Activated effector memory CD4-positive, alpha-beta T cell treated with Interleukin-2 at 50 U/mL for 16 hours (primary cell): Measurements from ENCODE around the gene CLIP1.

Experiments used
- DNase-seq: peaks from one replicate; pipeline ENCODE4 v3.0.0-alpha.2; 2020

Gene CLIP1

GRCh38 chr12:122354958-122355641 is 67.4 kb downstream of the CLIP1 start:
- DNase-seq = no peak

DNA sequence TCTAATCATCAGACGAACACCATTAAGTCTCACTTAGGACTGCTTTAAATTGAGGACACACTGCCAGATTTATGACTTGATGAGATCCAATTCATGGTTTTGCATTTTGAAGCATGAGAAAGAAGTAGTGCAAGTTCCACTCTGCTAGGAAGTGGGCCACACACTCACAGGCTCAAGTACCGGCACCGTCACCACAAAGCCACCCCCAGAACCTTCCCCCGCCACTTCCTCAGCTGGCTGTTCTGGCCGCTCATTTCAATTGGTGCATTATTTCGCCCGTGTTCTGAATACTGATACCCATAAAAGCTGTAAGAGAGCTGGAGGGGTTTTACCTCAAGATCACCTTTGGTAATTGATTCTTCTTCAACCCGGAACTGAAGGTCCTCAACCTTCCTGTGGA is 70.1 kb downstream of the CLIP1 start:
- DNase-seq = no peak

DNA sequence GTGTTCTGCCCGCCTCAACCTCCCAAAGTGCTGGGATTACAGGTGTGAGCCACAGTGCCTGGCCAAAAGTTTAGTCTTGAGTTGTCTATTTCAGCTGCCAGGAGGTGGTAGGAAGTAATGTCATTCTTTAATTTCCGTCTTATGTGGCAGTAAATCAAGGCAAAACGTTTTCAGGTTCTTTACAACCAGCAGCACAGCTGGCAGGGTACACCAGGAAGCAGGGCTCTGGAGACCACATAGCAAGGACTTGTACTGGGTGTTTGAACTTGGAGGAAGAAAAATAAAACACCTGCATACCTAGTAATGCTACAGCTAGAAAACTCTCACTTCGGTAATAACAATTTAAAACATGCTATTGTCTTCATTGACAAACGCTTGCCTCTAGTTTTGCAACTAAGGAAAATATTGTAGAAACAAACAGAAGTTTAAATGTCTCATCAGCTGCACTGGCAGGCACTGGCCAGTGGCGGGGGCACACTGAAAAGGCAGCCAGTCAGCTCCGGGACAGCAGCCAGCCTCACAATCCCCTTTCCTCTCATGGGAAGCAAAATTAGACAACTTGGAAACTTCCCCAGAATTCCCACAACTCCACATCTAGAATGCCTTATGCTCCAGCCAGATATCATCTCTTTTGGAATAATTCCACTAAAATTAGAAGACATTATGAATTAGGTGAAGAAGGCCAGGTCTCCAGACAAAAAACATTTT is 72.2 kb downstream of the CLIP1 start:
- DNase-seq = no peak

DNA sequence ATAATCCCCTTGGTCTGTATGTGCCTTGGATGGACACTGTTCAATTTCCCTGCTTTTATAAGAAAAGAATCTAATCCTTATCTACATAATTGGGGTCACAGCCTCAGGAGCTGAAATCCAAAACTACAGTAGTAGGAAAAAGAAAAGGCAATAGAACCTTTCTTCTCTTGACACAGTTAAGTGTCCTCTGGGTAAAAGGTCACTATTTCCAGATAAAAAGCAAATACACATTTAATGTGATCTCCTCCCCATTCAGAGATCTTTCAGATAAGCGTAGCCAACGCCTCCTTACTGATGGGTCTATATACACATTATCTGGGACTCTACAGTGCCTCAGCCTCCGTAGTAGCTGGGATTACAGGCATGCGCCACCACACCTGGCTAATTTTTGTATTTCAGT is 73.4 kb downstream of the CLIP1 start:
- no peak for DNase-seq

- no peak for DNase-seq
Observed at GRCh38 chr12:122348505-122348904, 74.0 kb downstream of the CLIP1 start.

- DNase-seq = no peak
Observed at GRCh38 chr12:122346054-122346453, 76.4 kb downstream of the CLIP1 start.

DNA sequence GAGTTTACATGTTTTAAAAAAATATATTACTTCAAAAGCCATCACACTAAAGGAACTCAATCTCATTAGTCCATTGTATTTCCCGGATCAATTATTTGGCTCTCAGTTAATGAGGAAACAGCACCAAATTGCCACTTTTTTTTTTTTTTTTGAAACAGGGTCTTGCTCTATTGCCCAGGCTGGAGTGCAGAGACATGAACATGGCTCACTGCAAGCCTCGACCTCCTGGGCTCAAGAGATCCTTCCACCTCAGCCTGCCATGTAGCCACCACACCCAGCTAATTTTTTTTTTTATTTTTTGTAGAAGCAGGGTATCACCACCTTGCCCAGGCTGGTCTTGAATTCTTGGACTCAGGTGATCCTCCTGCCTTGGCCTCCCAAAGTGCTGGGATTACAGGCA is 77.4 kb downstream of the CLIP1 start:
- DNase-seq = no peak

GRCh38 chr12:122336015-122336946 is 86.2 kb downstream of the CLIP1 start:
- DNase-seq = no peak

GRCh38 chr12:122333142-122334087 is 89.1 kb downstream of the CLIP1 start:
- DNase-seq = no peak

GRCh38 chr12:122327494-122328385 is 94.7 kb downstream of the CLIP1 start:
- no peak for DNase-seq

DNA sequence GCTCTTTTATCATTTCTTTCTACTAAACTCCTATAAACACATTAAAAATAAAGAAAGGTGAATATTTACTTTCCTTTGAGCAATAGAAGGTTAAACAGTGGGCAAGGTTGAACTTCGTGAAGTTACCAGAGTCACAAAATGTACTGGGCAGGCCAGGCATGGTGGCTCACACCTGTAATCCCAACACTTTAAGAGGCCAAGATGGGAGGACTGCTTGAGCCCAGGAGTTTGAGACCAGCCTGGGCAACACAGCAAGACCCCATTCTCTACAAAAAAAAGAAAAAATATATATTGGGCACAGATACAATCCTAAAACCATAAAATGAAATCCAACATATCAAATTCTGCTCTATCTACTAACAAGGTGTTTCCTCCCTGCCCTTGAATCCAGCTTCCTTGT is 95.5 kb downstream of the CLIP1 start:
- no peak for DNase-seq

DNA sequence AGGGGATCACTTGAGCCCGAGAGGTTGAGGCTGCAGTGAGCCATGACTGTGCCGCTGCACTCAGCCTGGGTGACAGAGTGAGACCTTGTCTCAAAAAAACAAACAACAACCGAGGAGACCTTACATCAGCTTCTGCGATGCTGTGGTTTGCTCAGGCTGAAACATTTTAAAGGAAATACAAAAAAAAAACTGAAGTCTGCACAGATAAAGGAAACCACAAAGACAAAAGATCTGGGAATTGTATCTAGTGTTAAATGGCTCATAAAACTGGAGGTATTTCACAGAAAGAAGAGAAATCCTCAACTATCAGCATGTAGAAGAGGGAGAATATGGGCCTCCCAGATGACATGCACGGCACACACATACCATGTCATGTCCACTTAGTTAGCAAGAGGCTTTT is 95.9 kb downstream of the CLIP1 start:
- no peak for DNase-seq

- no peak for DNase-seq
Observed at GRCh38 chr12:122323311-122324019, 99.0 kb downstream of the CLIP1 start.

DNA sequence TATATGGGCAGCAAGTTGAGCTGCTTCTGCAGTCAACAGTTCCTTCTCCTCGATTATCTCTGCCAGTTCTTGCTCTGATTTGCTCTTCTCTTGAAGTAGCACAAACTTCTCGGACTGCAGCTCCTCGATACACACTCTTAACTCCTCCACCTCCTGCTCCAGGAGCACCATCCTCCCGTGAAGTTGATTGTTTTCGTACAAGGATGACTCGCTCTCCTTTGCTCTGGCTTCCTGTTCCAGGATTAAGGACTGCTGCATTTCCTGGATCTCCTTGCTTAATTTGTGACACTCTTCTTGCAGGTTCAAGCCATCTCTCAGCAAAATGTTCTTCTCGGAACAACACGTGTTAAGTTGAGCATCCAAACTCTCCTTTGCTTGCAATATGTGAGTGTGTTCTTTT is 100.0 kb downstream of the CLIP1 start:
- no peak for DNase-seq

DNA sequence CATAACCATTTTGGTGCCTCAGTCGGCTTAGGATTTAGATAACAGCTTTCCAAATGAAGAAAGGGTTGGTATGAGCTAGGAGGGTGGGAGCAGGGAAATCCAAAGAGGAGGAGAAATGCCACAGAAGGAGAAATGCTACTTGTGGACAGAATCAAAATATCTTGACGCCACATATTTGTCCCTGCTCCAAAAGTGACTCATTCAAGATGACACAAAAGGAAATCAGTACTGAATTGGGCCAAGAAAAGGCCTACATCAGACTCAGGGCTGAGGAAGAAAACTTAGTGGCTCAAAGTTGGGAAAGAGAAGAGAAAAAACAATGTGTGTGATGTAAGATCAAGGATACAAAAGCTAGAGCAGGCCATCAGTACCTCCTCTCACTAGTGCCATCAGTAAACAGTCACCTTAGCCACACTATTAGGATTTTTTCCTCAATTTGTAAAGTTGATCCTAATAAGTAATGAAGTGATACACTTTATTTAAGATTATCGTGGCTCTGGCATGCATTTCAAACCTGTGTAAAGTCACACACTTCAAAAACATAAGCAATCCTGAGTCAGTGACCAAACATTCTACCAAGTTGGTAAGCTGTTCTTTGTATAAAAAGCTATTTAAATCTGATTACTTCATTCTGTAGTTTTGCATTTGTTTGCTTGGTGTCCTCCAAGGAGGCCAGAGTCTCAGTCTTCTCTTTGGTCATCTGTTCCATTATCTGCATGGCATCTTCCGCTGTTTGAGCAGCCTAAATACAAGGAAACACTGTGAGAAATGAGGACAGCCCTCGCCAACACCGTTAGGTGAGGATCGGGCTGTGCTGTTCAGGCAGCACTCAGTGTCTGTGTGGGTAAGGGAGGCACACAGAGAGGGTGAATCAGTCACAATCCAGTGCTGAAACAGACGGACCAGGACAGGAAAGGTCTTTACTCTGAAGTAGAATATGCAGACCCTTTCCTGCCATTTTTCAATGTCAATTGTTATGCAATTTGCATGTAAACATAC is 103.6 kb downstream of the CLIP1 start:
- no peak for DNase-seq

- no peak for DNase-seq
Observed at GRCh38 chr12:122312926-122313325, 109.5 kb downstream of the CLIP1 start.

DNA sequence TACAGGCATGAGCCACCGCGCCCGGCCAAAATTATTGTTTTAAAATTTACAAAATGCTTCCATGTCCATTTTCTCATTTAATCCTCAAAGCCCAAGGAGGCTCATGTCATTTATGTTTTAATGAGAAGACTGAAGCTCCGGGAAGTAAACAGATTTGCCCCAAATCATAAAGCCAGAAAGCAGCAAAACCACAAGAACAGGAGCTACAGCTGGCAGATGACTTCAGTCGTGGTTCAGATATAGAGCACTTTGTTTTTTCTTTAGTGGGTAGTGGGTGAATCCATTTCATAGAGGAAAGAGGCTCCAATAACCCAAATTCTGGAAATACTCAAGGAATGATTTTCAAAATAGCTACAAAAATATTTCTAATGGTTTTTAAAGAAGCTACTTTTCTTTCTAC is 110.8 kb downstream of the CLIP1 start:
- no peak for DNase-seq

DNA sequence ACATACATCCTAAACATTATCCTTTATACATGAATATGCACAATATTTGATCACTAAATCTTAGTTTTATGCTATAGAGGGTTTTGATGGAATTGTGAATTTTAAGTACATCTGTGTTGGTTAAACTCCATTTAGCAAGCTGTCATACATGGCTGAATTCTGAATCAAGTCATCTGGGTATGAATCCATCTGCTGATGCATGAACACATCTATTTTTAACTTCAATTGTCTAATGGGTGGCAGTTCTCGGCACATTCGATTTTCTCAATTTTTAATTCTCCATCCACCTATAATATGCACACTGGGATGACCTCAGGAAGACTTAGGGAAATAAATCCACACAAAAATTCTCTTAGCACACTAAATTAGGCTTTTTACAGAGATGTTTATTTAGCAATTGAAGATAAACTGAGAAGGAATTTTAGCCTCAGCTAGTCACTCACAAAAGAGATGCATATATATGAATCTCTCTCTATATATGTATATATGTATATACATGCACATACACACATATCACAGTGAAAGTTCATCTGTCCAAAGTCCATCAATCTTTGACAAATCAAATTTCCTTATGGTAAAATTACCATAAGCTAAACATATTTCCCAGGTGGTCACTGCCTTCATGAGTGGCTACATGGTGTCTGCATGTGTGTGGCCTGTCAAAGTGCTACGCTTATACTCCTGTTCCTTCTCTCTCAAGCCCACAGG is 111.7 kb downstream of the CLIP1 start:
- DNase-seq = no peak
